Occipital lobe (tissue), 2 donors: ENCODE results near the gene PLCB2. TPM values are rescaled to one million over a fixed set of nuclear protein-coding genes. Genes with fewer than 3 reads are reported as not detected.
A peak's percentile ranks its signal among the peaks of the same experiment; 100 is the strongest.

Experiments
- DNase-seq: peaks from one replicate; lab custom pipeline; 2025; lab: John Stamatoyannopoulos, UW
- total RNA-seq: library from RNA; depleted of rRNA; stranded (reverse); fragments of >200 nt; gene quantifications from one replicate; pipeline ENCODE4 v1.2.3, GENCODE V29; 2014

The PLCB2 gene
- total RNA-seq, result 3.3 TPM

- no peak for DNase-seq
Observed at GRCh38 chr15:40307421-40308211, at the start of gene PLCB2. TSS of gene PLCB2 (minus strand) at chr15:40307935. CDS start at chr15:40307672, 263 bp downstream.

GRCh38 chr15:40357246-40357645 is 49.5 kb upstream of the PLCB2 start:
- no peak for DNase-seq

- DNase-seq, result no peak
Observed at GRCh38 chr15:40355976-40356585, 48.3 kb upstream of the PLCB2 start.

- peak; percentile 41 for DNase-seq
Observed at GRCh38 chr15:40354408-40355171, 46.9 kb upstream of the PLCB2 start.

GRCh38 chr15:40353697-40354096 is 46.0 kb upstream of the PLCB2 start:
- no peak for DNase-seq

- DNase-seq, result no peak
Observed at GRCh38 chr15:40352281-40352901, 44.7 kb upstream of the PLCB2 start.

GRCh38 chr15:40349163-40349562 is 41.4 kb upstream of the PLCB2 start:
- no peak for DNase-seq

- DNase-seq, result no peak
Observed at GRCh38 chr15:40348474-40348870, 40.7 kb upstream of the PLCB2 start.

- no peak for DNase-seq
Observed at GRCh38 chr15:40347559-40348473, 40.1 kb upstream of the PLCB2 start.

GRCh38 chr15:40346579-40347558 is 39.1 kb upstream of the PLCB2 start:
- DNase-seq, result no peak

GRCh38 chr15:40345867-40346578 is 38.3 kb upstream of the PLCB2 start:
- DNase-seq, result no peak

GRCh38 chr15:40345225-40345866 is 37.6 kb upstream of the PLCB2 start:
- no peak for DNase-seq

- DNase-seq, result peak; percentile 46
Observed at GRCh38 chr15:40344631-40345120, 36.9 kb upstream of the PLCB2 start.

GRCh38 chr15:40344217-40344616 is 36.5 kb upstream of the PLCB2 start:
- DNase-seq, result no peak

- DNase-seq, result no peak
Observed at GRCh38 chr15:40343512-40343911, 35.8 kb upstream of the PLCB2 start.

- no peak for DNase-seq
Observed at GRCh38 chr15:40342416-40343320, 34.9 kb upstream of the PLCB2 start.

- peak; percentile 75 for DNase-seq
Observed at GRCh38 chr15:40340740-40341400, 33.1 kb upstream of the PLCB2 start, which contains the start of gene CCDC9B. TSS of gene CCDC9B (minus strand) at chr15:40340939. CDS start at chr15:40340819, 120 bp downstream.
